ENCODE measurements around the gene CRB2.

CRB2 gene

DNA sequence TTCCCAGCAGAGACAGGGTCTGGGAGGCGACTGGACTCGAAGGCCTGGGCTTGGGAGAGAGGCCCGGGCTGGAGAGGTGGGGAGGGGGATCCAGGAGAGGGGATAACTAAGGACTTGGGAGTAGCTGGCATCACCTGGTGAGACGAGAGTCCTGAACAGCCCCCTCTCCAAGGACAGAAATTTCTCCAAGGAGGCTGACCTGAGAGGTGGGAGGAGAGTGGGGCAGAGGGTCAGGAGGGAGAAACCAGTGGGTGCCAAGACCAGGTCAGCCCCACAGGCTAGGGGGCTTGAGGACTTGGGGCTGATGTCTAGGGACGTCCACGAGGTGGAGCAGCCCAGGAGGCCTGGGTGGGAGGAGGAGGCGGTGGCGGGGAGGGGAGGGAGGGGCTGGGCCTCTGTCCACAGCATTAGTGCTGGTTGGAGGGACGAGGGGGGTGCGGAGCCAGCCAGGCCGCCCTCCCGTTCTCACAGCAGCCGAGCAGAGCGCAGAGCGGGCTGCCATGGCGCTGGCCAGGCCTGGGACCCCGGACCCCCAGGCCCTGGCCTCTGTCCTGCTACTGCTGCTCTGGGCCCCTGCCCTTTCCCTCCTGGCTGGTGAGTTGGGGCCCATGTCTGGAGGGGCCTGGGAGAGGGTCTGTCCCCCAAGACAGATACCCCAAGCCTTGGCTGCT is at the start of gene CRB2:
TSS of gene CRB2 (plus strand) at position 437 of the 671 bp plus-strand sequence. CDS start at position 501, 64 bp downstream.
- DNase-seq (ENCODE audit: low read depth), result no peak

DNA sequence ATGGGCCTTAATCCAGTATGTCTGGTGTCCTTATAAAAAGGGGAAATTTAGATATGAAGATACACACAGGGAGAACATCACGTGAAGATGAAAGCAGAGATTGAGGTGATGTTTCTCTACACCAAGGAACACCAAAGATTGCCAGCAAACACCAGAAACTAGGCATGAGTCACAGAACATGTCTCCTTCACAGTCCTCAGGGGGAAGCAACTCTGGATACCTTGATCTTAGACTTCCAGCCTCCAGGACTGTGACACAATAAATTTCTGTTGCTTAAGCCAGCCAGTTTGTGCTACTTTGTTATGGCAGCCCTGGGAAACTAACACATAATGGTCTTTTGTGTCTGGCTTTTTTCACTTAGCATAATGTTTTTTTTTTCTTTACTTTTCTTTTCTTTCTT is 46.4 kb upstream of the CRB2 start:
- no peak for DNase-seq (ENCODE audit: low read depth)

DNA sequence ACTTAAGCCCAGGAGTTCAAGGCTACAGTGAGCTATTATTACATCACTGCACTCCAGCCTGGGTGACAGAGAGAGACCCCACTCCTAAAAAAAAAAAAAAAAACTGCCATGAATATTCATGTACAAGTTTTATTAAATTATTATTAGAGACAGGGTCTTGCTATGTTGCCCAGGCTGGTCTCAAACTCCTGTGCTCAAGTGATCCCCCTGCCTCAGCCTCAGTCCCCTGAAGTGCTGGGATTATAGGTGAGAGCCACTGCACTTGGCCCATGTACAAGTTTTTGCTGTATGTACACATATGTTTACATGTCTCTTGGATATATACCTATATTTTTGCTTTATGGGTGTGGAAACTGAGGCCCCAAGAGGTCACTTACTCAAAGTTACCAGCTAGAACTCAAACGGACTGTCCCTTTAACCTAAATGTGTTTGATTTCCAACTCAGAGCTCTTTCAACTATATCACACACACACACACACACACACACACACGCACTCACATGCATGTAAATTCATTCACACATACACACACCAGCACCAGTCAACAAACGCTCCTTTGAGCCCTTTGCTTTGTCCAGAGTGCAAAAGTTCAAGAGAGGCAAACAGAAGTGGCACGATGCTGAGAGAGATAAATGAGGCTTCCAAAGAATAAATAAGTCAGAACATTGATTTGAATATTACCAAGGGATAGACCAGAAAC is 45.3 kb upstream of the CRB2 start:
- no peak for DNase-seq (ENCODE audit: low read depth)

DNA sequence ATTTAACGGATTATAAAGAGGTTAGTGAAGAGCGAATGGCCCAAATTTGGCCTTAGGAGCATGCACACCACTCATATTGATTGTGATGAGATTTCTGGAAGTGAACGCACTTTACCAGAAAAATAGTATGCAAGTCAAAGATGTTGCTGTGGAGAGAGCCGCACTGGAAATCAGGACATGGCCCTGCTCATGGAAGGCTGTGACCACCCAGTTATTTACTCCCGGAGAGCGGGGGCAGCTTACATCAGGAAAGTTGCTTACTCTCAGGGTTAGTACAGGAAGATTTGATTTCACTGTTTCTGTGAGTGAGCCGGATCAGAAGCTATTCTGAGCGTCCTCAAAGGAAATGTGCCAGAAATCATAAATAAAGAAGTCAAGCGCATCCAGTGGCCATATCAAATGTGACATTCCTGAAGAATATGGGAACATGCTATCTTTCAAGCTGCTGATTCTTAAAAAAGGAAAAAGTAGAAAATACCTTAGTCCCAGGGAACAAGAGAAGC is 44.7 kb upstream of the CRB2 start:
- DNase-seq (ENCODE audit: low read depth), result no peak

DNA sequence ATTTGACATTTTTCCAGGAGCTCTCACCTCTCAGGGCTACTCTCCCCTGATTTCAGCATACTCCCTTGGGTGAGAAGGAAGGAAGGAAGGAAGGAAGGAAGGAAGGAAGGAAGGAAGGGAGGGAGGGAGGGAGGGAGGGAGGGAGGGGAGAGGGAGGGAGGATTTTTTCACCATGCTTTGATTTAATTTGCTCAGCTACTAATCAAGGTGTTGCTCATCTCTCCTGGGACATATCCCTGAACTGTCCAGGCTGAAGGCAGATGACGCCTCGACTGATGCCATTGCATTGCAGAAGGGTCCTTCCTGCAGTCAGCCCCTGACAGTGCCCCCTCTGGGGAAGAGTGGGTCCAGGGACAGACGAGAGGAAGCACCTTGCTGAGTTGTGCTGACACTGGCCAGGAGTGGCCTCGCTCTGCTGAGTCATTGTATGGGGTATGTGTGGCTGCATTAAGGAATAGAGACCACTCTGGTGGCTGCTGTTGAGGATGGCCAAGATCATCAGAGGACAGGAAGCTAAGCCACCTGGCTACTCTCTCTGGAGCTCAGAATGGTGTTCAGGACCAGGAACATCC is 43.6 kb upstream of the CRB2 start:
- DNase-seq (ENCODE audit: low read depth), result no peak

DNA sequence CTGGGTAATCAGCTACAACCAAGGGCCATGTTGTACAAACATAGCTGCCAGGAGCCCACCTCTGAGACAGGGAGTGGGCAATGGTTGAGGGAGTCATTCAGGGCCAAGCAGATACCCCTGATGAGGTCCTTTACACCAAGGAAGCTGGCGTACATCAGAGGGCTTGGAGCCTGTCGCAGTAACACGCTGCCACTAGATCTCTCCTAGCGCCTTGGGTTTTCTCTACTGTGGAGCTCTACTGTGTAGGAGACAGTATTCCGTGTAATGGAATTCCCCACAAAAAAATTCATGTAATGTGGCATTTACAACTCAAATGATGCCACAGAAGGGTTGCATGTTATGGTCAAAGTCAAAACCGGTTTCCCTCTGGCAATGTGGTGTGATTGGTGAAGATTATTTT is 41.4 kb upstream of the CRB2 start:
- no peak for DNase-seq (ENCODE audit: low read depth)

DNA sequence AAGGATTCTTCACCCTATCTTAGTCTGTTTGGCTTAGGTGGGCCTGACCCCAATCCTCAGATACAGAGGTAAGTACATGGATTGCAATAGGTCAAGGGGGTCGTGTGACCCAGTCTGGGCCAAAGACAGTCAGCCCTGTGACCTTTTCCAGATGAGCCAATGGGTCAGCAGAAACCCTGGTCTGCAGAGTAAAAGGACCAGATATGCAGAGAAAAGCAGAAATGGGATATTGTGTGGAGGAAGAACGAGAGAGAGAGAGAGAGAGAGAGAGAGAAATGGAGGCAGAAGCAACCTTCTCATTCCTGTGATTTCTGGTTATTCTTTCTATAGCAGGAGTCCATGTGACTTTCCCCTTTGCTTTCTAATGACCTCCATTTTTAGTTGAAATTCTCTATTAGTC is 40.4 kb upstream of the CRB2 start:
- no peak for DNase-seq (ENCODE audit: low read depth)

DNA sequence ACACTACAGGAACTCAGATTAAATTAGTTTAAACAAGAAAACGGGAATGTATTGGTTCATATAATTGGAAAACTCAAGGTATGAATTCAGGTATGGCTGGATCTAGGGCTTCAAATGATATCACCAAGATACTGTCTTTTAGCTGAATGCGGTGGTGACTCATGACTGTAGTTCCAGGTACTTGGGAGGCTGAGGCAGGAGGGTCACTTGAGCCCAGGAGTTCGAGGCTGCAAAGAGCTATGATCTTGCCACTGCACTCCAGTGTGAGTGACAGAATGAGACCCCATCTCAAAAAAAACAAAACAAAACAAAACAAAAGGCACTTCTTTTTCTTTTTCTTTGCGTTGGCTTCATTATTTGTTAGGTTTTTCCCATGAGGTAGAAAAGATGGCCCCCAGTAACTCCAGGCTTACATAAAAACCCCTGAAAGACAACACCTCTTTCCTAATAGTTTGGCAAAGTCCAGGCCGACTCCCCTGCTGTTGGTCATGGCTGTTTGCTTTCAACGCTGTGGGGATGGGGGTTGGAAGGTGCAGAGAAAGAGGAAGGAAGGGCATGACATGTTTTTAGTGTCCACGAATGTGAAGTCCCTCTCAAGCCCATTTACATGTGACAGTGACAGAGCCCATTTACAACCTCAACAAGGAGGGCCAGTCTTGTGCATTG is 39.8 kb upstream of the CRB2 start:
- no peak for DNase-seq (ENCODE audit: low read depth)

DNA sequence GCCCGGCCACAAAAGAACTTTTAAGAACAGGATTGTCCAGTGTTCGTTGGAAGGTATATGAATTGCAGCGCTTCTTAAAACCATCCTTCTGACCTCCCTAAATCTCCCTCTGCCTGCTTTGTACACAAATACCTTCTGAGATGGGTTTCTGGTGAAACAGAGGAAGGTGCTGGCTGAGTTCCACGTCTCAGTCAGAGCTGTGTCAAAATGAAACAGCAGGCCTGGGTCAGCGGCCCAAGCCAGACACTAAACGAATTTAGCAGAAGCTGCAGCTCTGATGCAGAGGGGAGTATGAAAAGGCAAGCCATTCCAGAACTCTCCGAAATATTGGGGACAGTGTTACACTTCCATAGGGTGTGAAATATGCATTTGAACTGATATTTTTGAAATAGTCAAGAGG is 37.8 kb upstream of the CRB2 start:
- no peak for DNase-seq (ENCODE audit: low read depth)

DNA sequence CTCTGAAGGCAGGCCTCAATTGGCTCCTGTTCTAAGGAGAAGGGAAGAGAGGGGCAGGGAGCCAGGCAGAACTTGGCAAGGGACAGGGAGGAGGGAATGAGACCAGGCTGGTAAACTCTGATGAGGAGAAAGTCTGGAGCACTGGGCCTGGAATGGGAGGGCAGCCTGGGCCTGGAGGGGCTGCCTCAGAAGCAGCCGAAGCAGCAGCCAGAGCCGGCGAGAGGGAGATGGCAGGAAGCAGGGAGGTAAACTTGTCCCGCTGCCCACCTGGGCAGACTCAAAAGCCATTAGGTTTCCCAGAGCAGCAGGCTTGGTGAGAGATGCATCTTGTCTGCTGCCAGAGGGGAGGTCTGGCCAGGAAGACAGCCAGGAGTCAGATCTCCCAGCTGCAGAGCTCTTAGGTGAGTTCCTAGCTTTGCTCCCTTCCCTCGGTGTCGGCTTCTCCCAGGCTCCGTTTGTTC is 37.0 kb upstream of the CRB2 start:
- DNase-seq (ENCODE audit: low read depth), result no peak

DNA sequence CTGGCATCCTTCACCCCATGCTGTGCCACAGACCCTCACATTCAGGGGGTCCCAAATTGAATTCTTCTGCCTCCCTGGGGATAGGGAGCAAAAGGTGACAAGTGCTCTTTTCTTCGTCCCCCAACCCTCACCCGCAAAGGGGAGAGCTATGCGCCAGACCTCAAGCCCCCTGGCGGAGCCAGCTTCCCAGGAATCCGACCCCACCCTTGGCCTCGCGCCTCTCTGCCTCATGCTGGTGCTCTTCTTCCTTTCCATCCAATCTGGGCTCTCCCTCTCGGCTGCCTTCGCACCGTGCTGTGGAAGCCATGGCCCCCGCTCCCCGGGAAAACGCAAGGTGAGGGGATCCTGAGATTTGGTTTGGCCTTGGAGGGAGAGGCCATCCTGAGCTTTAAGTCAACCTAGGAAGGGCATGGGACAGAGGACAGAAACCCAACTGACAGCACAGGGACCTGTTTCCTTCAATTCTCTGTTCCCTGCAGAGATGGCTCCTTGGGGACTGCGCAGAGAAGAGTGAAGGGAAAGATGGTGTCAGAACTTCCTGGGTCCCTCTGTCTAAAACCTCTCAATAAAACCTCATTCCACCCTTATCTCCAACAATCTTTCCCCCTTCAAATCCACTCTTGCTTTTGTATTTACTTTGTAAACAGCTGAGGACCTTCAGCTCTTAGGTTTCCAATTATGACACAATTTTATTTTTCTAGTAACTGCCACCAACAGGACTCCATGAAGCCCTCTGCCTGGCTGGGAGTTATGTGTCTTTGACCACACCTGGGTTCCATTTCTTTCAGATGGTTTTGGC is 36.3 kb upstream of the CRB2 start:
- no peak for DNase-seq (ENCODE audit: low read depth)

DNA sequence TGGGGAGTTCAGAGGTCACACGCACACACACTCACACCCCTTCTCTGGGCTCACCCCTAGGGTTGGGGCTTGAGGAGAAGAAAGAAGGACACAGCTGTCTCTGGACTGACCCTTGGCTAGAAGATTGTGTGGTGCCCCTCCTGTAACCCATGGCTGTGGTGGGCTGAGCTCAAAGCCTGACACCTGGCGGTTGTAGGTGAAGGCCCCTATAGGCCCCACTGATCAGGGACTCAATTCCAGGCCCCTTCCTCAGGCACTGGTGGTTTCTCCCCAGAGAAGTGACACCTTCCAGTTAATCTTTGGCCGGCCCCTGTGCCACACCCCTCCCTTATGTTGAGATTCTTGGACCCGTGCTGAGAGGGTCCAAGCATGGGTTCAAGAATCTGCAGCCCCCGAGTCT is 35.2 kb upstream of the CRB2 start:
- no peak for DNase-seq (ENCODE audit: low read depth)

DNA sequence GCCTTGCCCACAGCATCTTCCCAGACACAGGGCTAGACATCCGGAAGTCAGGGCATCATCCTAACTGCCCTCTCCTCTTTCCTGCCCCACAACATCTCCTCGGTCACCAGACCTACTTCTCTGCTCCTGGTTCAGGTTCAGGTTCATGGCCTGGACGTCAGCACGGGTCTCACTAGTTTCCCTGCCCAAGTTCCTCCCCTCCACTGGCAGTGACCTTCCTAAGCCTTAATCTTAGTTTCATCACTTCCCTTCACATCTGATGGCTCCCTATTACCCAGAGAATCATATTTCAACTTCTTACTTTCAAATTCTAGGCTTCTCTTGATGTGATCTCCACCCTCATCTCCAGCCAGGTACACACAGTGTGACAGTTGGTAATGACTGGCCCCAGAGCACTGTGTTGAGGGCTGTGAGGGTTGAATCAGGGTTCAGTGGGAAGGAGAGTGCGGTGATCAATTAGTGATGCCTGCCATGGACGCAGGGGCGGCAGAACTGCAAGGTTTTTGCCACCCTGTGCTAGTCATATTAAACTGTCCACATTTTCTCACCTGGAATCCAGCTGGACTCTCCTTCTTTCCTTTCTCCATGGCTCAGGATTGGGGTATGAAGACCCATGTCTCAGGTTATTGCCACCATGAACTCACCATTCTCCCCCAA is 34.3 kb upstream of the CRB2 start:
- no peak for DNase-seq (ENCODE audit: low read depth)

DNA sequence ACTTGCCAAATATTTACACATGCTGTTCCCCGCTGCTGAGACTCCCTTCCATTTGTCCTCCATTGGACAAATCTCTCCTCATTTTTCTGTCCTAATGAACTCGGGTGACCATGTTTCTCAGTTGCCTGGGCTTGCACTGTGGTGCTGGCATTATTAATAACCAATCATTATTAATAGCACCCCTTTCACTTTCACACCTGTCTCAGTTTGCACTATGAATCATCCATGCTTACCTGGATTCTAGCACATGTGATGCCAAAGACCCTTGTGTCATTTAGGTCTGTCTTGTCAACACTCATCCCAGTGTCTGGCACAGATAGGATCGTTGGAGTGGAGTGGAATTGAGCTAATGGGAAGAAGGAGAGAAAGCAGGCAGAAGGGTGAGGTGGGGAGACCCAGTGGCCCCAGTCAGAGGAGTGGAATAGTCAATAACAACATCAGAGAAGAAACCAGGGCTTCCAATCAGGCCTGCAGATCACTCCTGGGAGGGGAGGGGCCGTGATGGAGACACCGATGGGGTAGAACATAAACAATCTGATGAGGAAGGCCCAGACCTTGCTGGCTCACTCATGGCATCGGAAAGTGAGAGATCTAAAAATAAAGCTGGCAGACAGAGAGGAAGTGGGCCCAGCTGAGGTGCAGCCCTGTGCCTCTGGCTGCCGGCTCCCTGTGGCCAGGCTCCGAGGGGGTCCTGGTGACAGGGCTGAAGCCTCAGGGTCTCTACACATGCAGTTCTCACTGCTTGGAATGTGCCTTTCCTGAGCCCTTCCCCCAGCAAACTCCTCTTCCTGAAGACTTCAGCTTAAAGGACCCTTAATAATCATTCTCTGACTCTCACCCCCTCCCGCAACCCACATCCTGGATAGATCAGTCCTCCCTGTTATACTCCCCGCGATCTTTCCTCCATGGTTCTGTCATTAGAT is 33.5 kb upstream of the CRB2 start:
- peak; percentile 33 for DNase-seq (ENCODE audit: low read depth)

DNA sequence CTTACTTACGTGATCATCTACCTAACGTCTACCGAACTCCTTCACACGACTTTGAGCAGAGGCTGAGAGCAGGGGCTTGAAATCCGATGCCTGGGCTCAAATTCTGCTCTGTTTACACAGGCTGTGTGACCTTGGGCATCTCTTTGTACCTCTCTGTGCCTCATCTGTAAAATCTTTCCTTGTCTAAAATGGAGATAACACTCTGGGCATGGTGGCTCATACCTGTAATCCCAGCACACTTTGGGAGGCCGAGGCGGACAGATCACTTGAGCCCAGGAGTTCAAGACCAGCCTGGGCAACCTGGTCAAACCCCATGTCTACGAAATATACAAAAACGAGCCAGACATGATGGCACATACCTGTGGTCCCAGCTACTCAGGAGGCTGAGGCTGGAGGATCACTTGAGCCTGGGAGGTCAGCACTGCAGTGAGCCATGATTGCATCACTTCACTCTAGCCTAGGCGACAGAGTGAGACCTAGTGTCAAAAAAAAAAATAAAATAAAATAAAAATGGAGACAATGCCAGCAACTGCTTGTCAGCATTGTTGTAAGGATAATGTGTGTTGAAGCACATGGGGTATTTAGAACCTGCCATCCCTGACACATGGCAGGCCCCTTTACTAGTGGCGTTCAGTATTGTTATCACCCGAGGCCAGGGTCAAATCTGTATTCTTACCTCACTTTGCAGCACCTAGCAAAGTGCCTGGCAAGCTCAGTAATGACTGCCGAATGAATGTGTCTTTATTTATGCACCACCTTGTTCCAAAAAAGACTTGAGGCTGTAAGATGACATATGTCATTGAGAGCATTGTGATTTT is 32.6 kb upstream of the CRB2 start:
- no peak for DNase-seq (ENCODE audit: low read depth)

DNA sequence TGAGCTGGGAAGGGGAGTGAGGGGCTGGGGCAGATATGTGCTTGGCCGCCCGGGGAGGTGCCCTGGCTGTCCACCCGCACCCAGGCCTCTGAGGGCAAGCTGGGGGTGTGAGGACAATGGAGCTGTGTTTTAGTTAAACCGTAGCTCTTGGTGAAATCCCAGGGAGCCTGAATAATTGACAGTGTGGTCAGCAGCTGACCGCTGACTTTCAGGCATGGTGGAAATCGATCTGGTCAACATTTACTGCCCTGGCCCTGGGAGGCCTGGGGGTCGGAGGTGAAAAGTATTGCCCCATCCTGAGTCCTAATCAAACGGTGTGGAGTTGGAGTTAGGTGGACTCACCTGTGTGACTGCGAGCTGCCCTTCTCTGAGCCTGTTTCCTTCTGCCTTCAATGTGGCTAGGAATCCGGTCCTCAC is 31.2 kb upstream of the CRB2 start:
- DNase-seq (ENCODE audit: low read depth), result no peak

DNA sequence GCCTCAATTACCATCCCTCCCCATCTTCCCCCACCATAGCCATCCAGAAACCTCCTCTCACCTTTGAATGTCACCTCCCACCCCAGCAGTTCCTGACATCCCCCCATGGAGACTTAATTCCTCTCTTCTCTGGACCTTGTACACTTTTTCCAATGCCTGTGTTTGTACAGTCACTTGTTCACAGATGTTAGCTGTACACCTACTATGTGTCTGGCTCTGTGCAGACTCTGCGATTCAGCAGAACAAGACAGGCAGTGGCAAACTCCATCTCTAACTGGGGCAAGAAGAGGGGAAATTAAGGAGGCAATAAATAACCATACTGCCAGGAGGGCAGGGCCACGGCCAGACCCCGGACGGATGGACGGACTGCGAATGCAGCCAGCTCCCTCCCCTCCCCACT is 29.8 kb upstream of the CRB2 start:
- DNase-seq (ENCODE audit: low read depth), result no peak

DNA sequence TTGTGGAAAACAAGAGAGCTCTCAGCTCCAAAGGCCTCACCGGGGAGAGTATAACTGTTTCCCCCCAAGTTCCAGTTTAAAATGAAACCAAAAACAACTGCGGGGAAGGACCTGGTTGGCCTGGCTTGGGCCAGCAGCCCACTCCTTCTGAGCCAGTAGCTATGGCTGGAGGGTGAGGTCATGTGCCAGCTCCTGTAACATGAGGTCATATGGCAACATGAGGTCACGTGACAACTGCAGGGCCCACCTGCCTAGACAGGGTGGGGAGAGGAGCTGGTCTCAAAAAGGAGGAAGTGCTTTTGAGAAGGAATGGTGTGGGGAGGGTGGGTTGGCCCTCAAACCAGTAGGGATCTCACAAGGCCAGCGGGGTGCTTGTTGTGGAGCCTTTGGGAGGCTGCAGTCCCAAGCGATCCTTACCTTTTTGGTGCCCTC is 29.3 kb upstream of the CRB2 start:
- DNase-seq (ENCODE audit: low read depth), result no peak

DNA sequence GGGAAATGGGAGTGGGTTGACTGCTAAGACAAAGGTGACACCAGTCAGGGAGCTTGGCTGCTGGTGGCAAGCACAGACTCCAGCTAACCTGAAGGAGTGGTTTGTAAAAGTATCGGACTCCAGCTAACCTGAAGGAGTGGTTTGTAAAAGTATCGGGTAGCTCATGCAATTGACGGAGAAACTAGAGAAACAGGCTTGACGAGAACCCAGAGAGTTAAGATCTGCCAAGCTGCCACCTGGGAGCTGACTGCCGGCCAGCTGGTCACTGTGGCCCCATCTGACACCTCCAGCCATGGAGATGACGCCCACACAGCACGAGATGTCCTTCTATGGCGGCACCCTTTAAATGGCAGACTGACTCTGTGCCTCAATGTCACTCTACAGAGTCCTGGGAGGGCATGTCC is 28.3 kb upstream of the CRB2 start:
- no peak for DNase-seq (ENCODE audit: low read depth)

All from activated T-helper 1 cell treated with Interleukin-2 at 50 U/mL for 16 hours (primary cell).